HCT116 (cell line): ENCODE results near the gene ABL2. TPM values are rescaled to one million over a fixed set of nuclear protein-coding genes. Genes with fewer than 3 reads are reported as not detected.

Source experiments
- ATAC-seq: fragments of 200-7000 bp; cut with Tn5 transposase; 2 replicates; pipeline ENCODE4 v1.9.1; 2020; ENCODE audit warnings: mild to moderate bottlenecking, moderate library complexity
- BruUV-seq: library from RNA; stranded (reverse); fragments of 400-500 nt; replicated peaks from 2 replicates; lab custom pipeline; 2021; lab: Mats Ljungman, UMichigan
- CTCF ChIA-PET: fragments of 300-600 bp; sonication (Branson Sonifier 250); formaldehyde crosslinking; loops from one replicate; lab custom pipeline; 2021; ENCODE audit warnings: antibody characterized with exemption; lab: Charles Lee
- POLR2A ChIA-PET: fragments of 300-600, 350-600 bp; sonication (Branson Sonifier 250); formaldehyde crosslinking; loops from one replicate; lab custom pipeline; 2021; ENCODE audit warnings: antibody characterized with exemption; lab: Charles Lee
- RAD21 ChIA-PET, 2 experiments: fragments of 300-600 bp; sonication (Branson Sonifier 250); formaldehyde crosslinking; loops; one replicate each; lab custom pipeline; 2023; ENCODE audit warnings: low total read pairs in 2 of 2; ENCODE audit not compliant: uncharacterized antibody in 2 of 2, unreplicated experiment in 2 of 2, low non-redundant PET in 1 of 2; lab: Charles Lee
- DNase-seq: peaks from one replicate; pipeline ENCODE4 v3.0.0-alpha.2; 2010; ENCODE audit warnings: low read depth, low spot score
- H2AFZ ChIP-seq: fragments of 200-600 bp; shearing (Covaris generic), sonication (generic); 2 replicates; pipeline ENCODE4 v1.6.1; 2017; ENCODE audit warnings: low read depth, mixed run types, mixed read lengths, antibody characterized with exemption, low read length; ENCODE audit not compliant: poor library complexity, severe bottlenecking
- H3K27ac ChIP-seq: 2 replicates; pipeline ENCODE4 v1.5.1; 2012; ENCODE audit warnings: low read depth, low read length
- H3K27me3 ChIP-seq: fragments of 200-600 bp; sonication (generic); 2 replicates; pipeline ENCODE4 v1.6.1; 2016; ENCODE audit warnings: mixed run types, low read length, mixed read lengths; ENCODE audit not compliant: insufficient read depth
- H3K36me3 ChIP-seq, 2 experiments: fragments of 200-500 bp in 1 of 2; fragments of 200-600 bp in 1 of 2; sonication (Bioruptor generic) in 1 of 2; sonication (generic) in 1 of 2; 2 replicates each; pipeline versions ENCODE4 v1.5.1 to v1.6.1; 2014 to 2016; ENCODE audit warnings: low read length in 2 of 2, inconsistent platforms in 1 of 2, mixed read lengths in 1 of 2, mixed run types in 1 of 2; ENCODE audit not compliant: insufficient read depth in 2 of 2, control insufficient read depth in 1 of 2
- H3K4me1 ChIP-seq, 2 experiments: fragments of 200-600 bp in 1 of 2; sonication (generic) in 1 of 2; 2 replicates each; pipeline versions ENCODE4 v1.5.1 to v1.6.1; 2012 to 2017; ENCODE audit warnings: low read length in 2 of 2, inconsistent platforms in 1 of 2, mild to moderate bottlenecking in 1 of 2, mixed read lengths in 1 of 2, mixed run types in 1 of 2, moderate library complexity in 1 of 2; ENCODE audit not compliant: insufficient read depth in 2 of 2, control insufficient read depth in 1 of 2
- H3K4me2 ChIP-seq: fragments of 200-600 bp; sonication (generic); 2 replicates; pipeline ENCODE4 v1.6.1; 2017; ENCODE audit warnings: mixed run types, low read length, mixed read lengths
- H3K4me3 ChIP-seq, 2 experiments: fragments of 200-600 bp in 1 of 2; sonication (generic) in 1 of 2; replicated peaks in 1 of 2; 2 replicates each; pipeline ENCODE4 v1.5.1; 2011 to 2016; ENCODE audit warnings: low read length in 2 of 2, control low read depth in 1 of 2, low read depth in 1 of 2, mild to moderate bottlenecking in 1 of 2, mixed read lengths in 1 of 2, mixed run types in 1 of 2
- H3K79me2 ChIP-seq: fragments of 200-600 bp; sonication (generic); 2 replicates; pipeline ENCODE4 v1.6.1; 2017; ENCODE audit warnings: mild to moderate bottlenecking, mixed run types, low read length, moderate library complexity, mixed read lengths; ENCODE audit not compliant: insufficient read depth
- H3K9ac ChIP-seq: fragments of 200-600 bp; sonication (generic); 2 replicates; pipeline ENCODE4 v1.6.1; 2016; ENCODE audit warnings: low read length, mixed read lengths
- H3K9me2 ChIP-seq: fragments of 200-600 bp; sonication (generic), shearing (Covaris generic); 2 replicates; pipeline ENCODE4 v1.6.1; 2017; ENCODE audit warnings: mixed run types, mild to moderate bottlenecking, moderate library complexity; ENCODE audit not compliant: insufficient read depth
- H3K9me3 ChIP-seq, 2 experiments: fragments of 200-500 bp in 1 of 2; fragments of 200-600 bp in 1 of 2; sonication (Bioruptor generic) in 1 of 2; sonication (generic) in 1 of 2; 2 replicates each; pipeline ENCODE4 v1.6.1; 2014 to 2017; ENCODE audit warnings: low read length in 2 of 2, mixed read lengths in 2 of 2, inconsistent platforms in 1 of 2, low read depth in 1 of 2, mild to moderate bottlenecking in 1 of 2, mixed run types in 1 of 2, moderate library complexity in 1 of 2; ENCODE audit not compliant: control insufficient read depth in 1 of 2, insufficient read depth in 1 of 2
- H4K20me1 ChIP-seq: fragments of 200-600 bp; sonication (generic), shearing (Covaris generic); 2 replicates; pipeline ENCODE4 v1.6.1; 2017; ENCODE audit warnings: mixed run types, mild to moderate bottlenecking, moderate library complexity; ENCODE audit not compliant: insufficient read depth
- CBX3 ChIP-seq: IDR thresholded peaks from 2 replicates; pipeline ENCODE4 v1.6.1; 2012; ENCODE audit warnings: low read depth
- CTCF ChIP-seq, 3 experiments: fragments of 200-600 bp in 1 of 3; sonication (generic) in 1 of 3; IDR thresholded peaks in 2 of 3; conservative IDR thresholded peaks in 1 of 3; 2 replicates each; pipeline ENCODE4 v1.5.1; 2012 to 2017; ENCODE audit warnings: low read depth in 2 of 3, low read length in 2 of 3, antibody characterized with exemption in 1 of 3, borderline replicate concordance in 1 of 3, control low read depth in 1 of 3, mild to moderate bottlenecking in 1 of 3, mixed read lengths in 1 of 3, mixed run types in 1 of 3, moderate library complexity in 1 of 3; ENCODE audit not compliant: insufficient read depth in 1 of 3
- EZH2 ChIP-seq: fragments of 200-600 bp; sonication (generic); IDR thresholded peaks from 2 replicates; pipeline ENCODE4 v1.6.1; 2017; ENCODE audit warnings: antibody characterized with exemption, mixed run types
- JUND ChIP-seq: IDR thresholded peaks from 2 replicates; pipeline ENCODE4 v1.6.1; 2012
- POLR2A ChIP-seq: IDR thresholded peaks from 2 replicates; pipeline ENCODE4 v1.7.0; 2011; ENCODE audit warnings: borderline replicate concordance; ENCODE audit not compliant: insufficient read depth, insufficient read length; ENCODE audit errors: extremely low read depth
- REST ChIP-seq: IDR thresholded peaks from 2 replicates; pipeline ENCODE4 v1.6.1; 2012; ENCODE audit warnings: low read depth
- SIN3A ChIP-seq: IDR thresholded peaks from 2 replicates; pipeline ENCODE4 v1.6.1; 2012; ENCODE audit warnings: low read depth
- SP1 ChIP-seq: IDR thresholded peaks from 2 replicates; pipeline ENCODE4 v1.6.1; 2012; ENCODE audit warnings: low read depth
- TCF7L2 ChIP-seq: IDR thresholded peaks from 2 replicates; pipeline ENCODE4 v1.7.0; 2011; ENCODE audit warnings: borderline replicate concordance, inconsistent platforms; ENCODE audit not compliant: insufficient read depth, insufficient read length; ENCODE audit errors: extremely low read depth
- YY1 ChIP-seq: IDR thresholded peaks from 2 replicates; pipeline ENCODE4 v1.6.1; 2011; ENCODE audit warnings: low read length, low read depth, moderate library complexity, mild to moderate bottlenecking; ENCODE audit not compliant: insufficient replicate concordance; ENCODE audit errors: extremely low read depth
- ZBTB33 ChIP-seq: IDR thresholded peaks from 2 replicates; pipeline ENCODE4 v1.6.1; 2011; ENCODE audit warnings: mild to moderate bottlenecking, low read length, moderate library complexity; ENCODE audit not compliant: insufficient replicate concordance; ENCODE audit errors: extremely low read depth
- ZFX ChIP-seq: fragments of 450-650 bp; IDR thresholded peaks from 2 replicates; pipeline ENCODE4 v1.6.1; 2017
- ZNF274 ChIP-seq: fragments of 200-500 bp; sonication (Bioruptor generic); IDR thresholded peaks from 2 replicates; pipeline ENCODE4 v1.6.1; 2014; ENCODE audit warnings: mild to moderate bottlenecking, low read depth, low read length, inconsistent platforms
- intact Hi-C: fragments of 100-400 bp; cut with micrococcal nuclease; formaldehyde crosslinking; loops from 2 replicates; pipeline ENCODE4 v1.10.0; 2022
- total RNA-seq: library from RNA; stranded (reverse); gene quantifications from one replicate; pipeline ENCODE4 v1.2.1, GENCODE V29; 2021; ENCODE audit not compliant: unreplicated experiment

ABL2 gene
- total RNA-seq, 1 experiment from 2014 or later = 22.9 TPM

- no peak for TF ChIP-seq REST
- TF ChIP-seq POLR2A = no peak
- TF ChIP-seq, all 23 proteins: peak for 0
Measured at GRCh38 chr1:179061360-179062282, 167.9 kb downstream of the ABL2 start (continued).

GRCh38 chr1:179058487-179059483 is 170.7 kb downstream of the ABL2 start:
- no peak overlapping the region for H3K9ac ChIP-seq
- ATAC-seq (no peak), DNase-seq (no peak)
- no peak overlapping the region for H3K4me2 ChIP-seq
- RAD21 ChIA-PET = no interaction called here
- peaks cover 0 to 11% of the 10 kb centered on the region in 2 experiments; a peak in 1 of 4 replicates for H3K4me1 ChIP-seq
- no peak overlapping the region for H3K4me3 ChIP-seq
- CTCF ChIA-PET = no interaction called here
- intact Hi-C loops = no loop called here
- H3K9me2 ChIP-seq = no peaks in the 10 kb centered on the region
- H3K36me3 ChIP-seq = peaks cover 2 to 16% of the 10 kb centered on the region in 2 experiments; a peak in 3 of 4 replicates
- no peaks in the 10 kb centered on the region for H3K27me3 ChIP-seq
- POLR2A ChIA-PET = no interaction called here
- H4K20me1 ChIP-seq = no peaks in the 10 kb centered on the region
- H3K9me3 ChIP-seq = no peaks in the 10 kb centered on the region; a peak in 1 of 4 replicates
- no peak overlapping the region for H2AFZ ChIP-seq
- H3K79me2 ChIP-seq = no peaks in the 10 kb centered on the region
- no TSS peak for BruUV-seq
- H3K27ac ChIP-seq = no peak overlapping the region
- TF ChIP-seq TCF7L2 (no peak), JUND (no peak), POLR2A (no peak), CBX3 (no peak), ZNF274 (no peak), EZH2 (no peak), SP1 (no peak), SIN3A (no peak), ZBTB33 (no peak), YY1 (no peak), CTCF (IDR thresholded peaks at IDR 0.05 in 2 of 3, conservative IDR thresholded peaks at IDR 0.05 in 1 of 3; ENCODE audit: borderline replicate concordance in 1 of 3, insufficient read depth in 1 of 3, low read depth in 2 of 3, low read length in 2 of 3) (no peak), ZFX (no peak)
